Osteocyte (in vitro differentiated cells): ENCODE measurements around the gene CACNA2D3. TPM values are rescaled to one million over a fixed set of nuclear protein-coding genes. Genes with fewer than 3 reads are reported as not detected.

Experiments used
- DNase-seq: peaks from one replicate; pipeline ENCODE4 v3.0.0; 2021; ENCODE audit warnings: mixed read lengths; ENCODE audit not compliant: unreplicated experiment; ENCODE audit errors: extremely low spot score
- H3K27ac Mint-ChIP-seq: one replicate; pipeline ENCODE4 v1.8.0; 2021; ENCODE audit warnings: mild to moderate bottlenecking, mixed read lengths; ENCODE audit not compliant: unreplicated experiment
- H3K27me3 Mint-ChIP-seq: one replicate; pipeline ENCODE4 v1.8.0; 2021; ENCODE audit warnings: mixed read lengths; ENCODE audit not compliant: unreplicated experiment
- H3K36me3 Mint-ChIP-seq: one replicate; pipeline ENCODE4 v1.8.0; 2021; ENCODE audit warnings: mixed read lengths; ENCODE audit not compliant: unreplicated experiment
- H3K4me1 Mint-ChIP-seq: one replicate; pipeline ENCODE4 v1.8.0; 2021; ENCODE audit warnings: mixed read lengths; ENCODE audit not compliant: unreplicated experiment
- H3K4me3 Mint-ChIP-seq: one replicate; pipeline ENCODE4 v1.8.0; 2021; ENCODE audit warnings: mild to moderate bottlenecking, moderate library complexity, mixed read lengths; ENCODE audit not compliant: unreplicated experiment
- H3K9me3 Mint-ChIP-seq: one replicate; pipeline ENCODE4 v1.8.0; 2021; ENCODE audit warnings: mixed read lengths; ENCODE audit not compliant: unreplicated experiment
- CTCF ChIP-seq: fragments of 200-600 bp; sonication (generic); IDR thresholded peaks from 2 replicates; pipeline ENCODE4 v1.5.0; 2021; ENCODE audit warnings: antibody characterized with exemption, mild to moderate bottlenecking, moderate library complexity
- total RNA-seq: library from RNA; stranded (reverse); gene quantifications from 2 replicates; pipeline ENCODE4 v1.2.1, GENCODE V29; 2021

Gene CACNA2D3
- total RNA-seq, 1 donor from 2014 or later, result 0.46 TPM

- Mint-ChIP-seq H3K9me3 (peaks cover 4% of the 10 kb centered on the region), H3K36me3 (no peaks in the 10 kb centered on the region), H3K27ac (no peak overlapping the region), H3K4me1 (no peaks in the 10 kb centered on the region), H3K4me3 (no peak overlapping the region), H3K27me3 (no peaks in the 10 kb centered on the region)
- no peak for DNase-seq
- TF ChIP-seq CTCF, result no peak
Observed at GRCh38 chr3:54262541-54262940, 140.2 kb downstream of the CACNA2D3 start.

DNA sequence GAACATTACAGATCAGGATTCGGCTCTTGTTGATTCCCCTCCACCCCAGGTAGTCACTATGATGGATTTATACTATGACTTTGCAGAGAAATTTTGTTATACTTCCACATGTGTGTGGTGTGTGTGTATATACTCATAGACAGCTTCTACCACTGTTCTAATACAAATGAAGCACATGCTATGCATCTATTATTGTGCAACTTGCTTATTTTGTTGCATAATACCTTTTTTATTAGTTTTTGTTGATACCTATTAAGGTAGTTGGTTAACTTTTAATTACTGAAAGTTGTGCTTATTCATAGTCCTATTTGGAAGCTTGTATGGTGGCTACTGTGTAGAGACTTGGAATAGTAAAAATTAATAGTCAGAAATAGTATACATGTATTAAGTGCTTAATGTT is 140.6 kb downstream of the CACNA2D3 start:
- no peak for DNase-seq
- TF ChIP-seq CTCF, result no peak
- no peak overlapping the region for H3K27ac Mint-ChIP-seq
- H3K4me1 Mint-ChIP-seq, result no peaks in the 10 kb centered on the region
- H3K36me3 Mint-ChIP-seq, result no peaks in the 10 kb centered on the region
- no peaks in the 10 kb centered on the region for H3K27me3 Mint-ChIP-seq
- no peak overlapping the region for H3K4me3 Mint-ChIP-seq
- H3K9me3 Mint-ChIP-seq, result peaks cover 4% of the 10 kb centered on the region

- H3K27ac Mint-ChIP-seq, result no peak overlapping the region
- no peak overlapping the region for H3K4me3 Mint-ChIP-seq
- no peak for DNase-seq
- peaks cover 4% of the 10 kb centered on the region for H3K9me3 Mint-ChIP-seq
- H3K36me3 Mint-ChIP-seq, result no peaks in the 10 kb centered on the region
- no peak for TF ChIP-seq CTCF
- no peaks in the 10 kb centered on the region for H3K27me3 Mint-ChIP-seq
- no peaks in the 10 kb centered on the region for H3K4me1 Mint-ChIP-seq
Observed at GRCh38 chr3:54264050-54264449, 141.7 kb downstream of the CACNA2D3 start.

- Mint-ChIP-seq H3K4me3 (no peak overlapping the region), H3K27me3 (no peaks in the 10 kb centered on the region), H3K9me3 (peaks cover 14% of the 10 kb centered on the region), H3K27ac (no peak overlapping the region), H3K4me1 (no peaks in the 10 kb centered on the region), H3K36me3 (no peaks in the 10 kb centered on the region)
- no peak for DNase-seq
- no peak for TF ChIP-seq CTCF
Observed at GRCh38 chr3:54270816-54271526, 148.6 kb downstream of the CACNA2D3 start.

DNA sequence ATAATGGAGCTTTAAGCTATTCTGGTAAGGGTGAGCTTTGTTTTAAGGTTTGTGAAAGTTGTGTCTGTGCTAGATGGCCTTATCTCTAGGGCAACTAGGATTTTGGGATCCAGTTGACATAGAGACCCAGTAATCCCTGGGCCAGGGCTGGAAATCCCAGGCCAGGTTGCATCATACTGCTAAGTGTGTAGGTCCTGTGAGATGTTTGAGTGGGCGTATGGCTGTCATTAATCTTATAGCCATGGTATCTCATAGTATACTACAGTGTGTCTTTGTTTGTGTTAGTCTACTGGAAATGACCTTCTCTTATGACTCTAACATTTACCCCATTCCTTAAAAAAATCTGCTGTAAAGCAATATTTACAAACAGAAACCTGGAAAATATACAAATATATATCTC is 151.4 kb downstream of the CACNA2D3 start:
- Mint-ChIP-seq H3K4me1 (no peaks in the 10 kb centered on the region), H3K9me3 (peaks cover 32% of the 10 kb centered on the region), H3K4me3 (no peak overlapping the region), H3K27ac (no peak overlapping the region), H3K27me3 (no peaks in the 10 kb centered on the region), H3K36me3 (no peaks in the 10 kb centered on the region)
- TF ChIP-seq CTCF, result no peak
- no peak for DNase-seq
